Endothelial cell of umbilical vein (primary cell): ENCODE results near the gene MALRD1. TPM values are rescaled to one million over a fixed set of nuclear protein-coding genes. Genes with fewer than 3 reads are reported as not detected.

ENCODE experiments used
- BruUV-seq: library from RNA; stranded (reverse); fragments of 400-500 nt; replicated peaks from 2 replicates; lab custom pipeline; 2021; lab: Mats Ljungman, UMichigan
- CTCF ChIA-PET: fragments of 300-600, 350-600 bp; sonication (Branson Sonifier 250); formaldehyde crosslinking; loops from one replicate; lab custom pipeline; 2021; ENCODE audit warnings: antibody characterized with exemption, inconsistent platforms; lab: Charles Lee
- POLR2A ChIA-PET: fragments of 300-600, 350-600 bp; sonication (Branson Sonifier 250); formaldehyde crosslinking; loops from one replicate; lab custom pipeline; 2021; ENCODE audit warnings: antibody characterized with exemption, inconsistent platforms; lab: Charles Lee
- DNase-seq: peaks from one replicate; pipeline ENCODE4 v3.0.0-alpha.2; 2011; ENCODE audit warnings: low read depth, low spot score
- FAIRE-seq: peaks from 2 replicates; lab custom pipeline; 2011; peaks lifted over from hg19 to GRCh38; lab: Jason Lieb, UNC
- H2AFZ ChIP-seq: 2 replicates; pipeline ENCODE4 v1.6.0; 2012; ENCODE audit warnings: low read depth, low read length, control low read depth, inconsistent platforms
- H3K27ac ChIP-seq: 2 replicates; pipeline ENCODE4 v1.5.1; 2011; ENCODE audit warnings: low read depth, mild to moderate bottlenecking, control low read depth, low read length, moderate library complexity; ENCODE audit not compliant: insufficient read depth
- H3K27me3 ChIP-seq, 2 experiments: 2 replicates each; pipeline versions ENCODE4 v1.6.0 to v1.6.1; 2011; ENCODE audit warnings: low read length in 2 of 2, mixed read lengths in 1 of 2; ENCODE audit not compliant: control insufficient read depth in 2 of 2, insufficient read depth in 2 of 2
- H3K36me3 ChIP-seq, 2 experiments: 2 replicates in 1 of 2; 3 replicates in 1 of 2; pipeline ENCODE4 v1.5.1; 2011; ENCODE audit warnings: low read length in 2 of 2, mild to moderate bottlenecking in 1 of 2, moderate library complexity in 1 of 2; ENCODE audit not compliant: control insufficient read depth in 2 of 2, insufficient read depth in 2 of 2; ENCODE audit errors: extremely low read depth in 1 of 2
- H3K4me1 ChIP-seq: 3 replicates; pipeline ENCODE4 v1.5.1; 2011; ENCODE audit warnings: mild to moderate bottlenecking, low read length; ENCODE audit not compliant: control insufficient read depth, insufficient read depth; ENCODE audit errors: extremely low read depth
- H3K4me2 ChIP-seq: 2 replicates; pipeline ENCODE4 v1.6.1; 2011; ENCODE audit warnings: low read length, control low read depth, mixed read lengths; ENCODE audit not compliant: insufficient read depth
- H3K4me3 ChIP-seq, 3 experiments: fragments of 200-600 bp in 1 of 3; sonication (generic), shearing (Covaris generic) in 1 of 3; replicated peaks in 1 of 3; 2 replicates each; pipeline ENCODE4 v1.5.1; 2011 to 2016; ENCODE audit warnings: control low read depth in 3 of 3, low read length in 3 of 3, mild to moderate bottlenecking in 2 of 3, inconsistent platforms in 1 of 3, low read depth in 1 of 3, moderate library complexity in 1 of 3; ENCODE audit not compliant: insufficient read depth in 1 of 3
- H3K79me2 ChIP-seq: 2 replicates; pipeline ENCODE4 v1.6.0; 2012; ENCODE audit warnings: low read length, inconsistent platforms; ENCODE audit not compliant: control insufficient read depth, insufficient read depth
- H3K9ac ChIP-seq: replicated peaks from 2 replicates; pipeline ENCODE3; 2011; ENCODE audit warnings: low read length, control low read depth; ENCODE audit not compliant: insufficient read depth; ENCODE audit errors: extremely low read depth
- H3K9me1 ChIP-seq: replicated peaks from 3 replicates; pipeline ENCODE4 v1.6.0; 2011; ENCODE audit warnings: mild to moderate bottlenecking, low read length; ENCODE audit not compliant: control insufficient read depth, insufficient read depth; ENCODE audit errors: extremely low read depth
- H3K9me3 ChIP-seq: replicated peaks from 2 replicates; pipeline ENCODE4 v1.5.1; 2012; ENCODE audit warnings: low read length, inconsistent platforms; ENCODE audit not compliant: control insufficient read depth, insufficient read depth
- H4K20me1 ChIP-seq: replicated peaks from 2 replicates; pipeline ENCODE3; 2011; ENCODE audit warnings: mild to moderate bottlenecking, low read length; ENCODE audit not compliant: control insufficient read depth, insufficient read depth; ENCODE audit errors: extremely low read depth
- CTCF ChIP-seq, 2 donors: IDR thresholded peaks; 1 replicate in 1 of 2; 2 replicates in 1 of 2; pipeline ENCODE4 v1.5.1; 2011; ENCODE audit warnings: low read length in 2 of 2, mild to moderate bottlenecking in 2 of 2, moderate library complexity in 2 of 2, control low read depth in 1 of 2, inconsistent platforms in 1 of 2, low read depth in 1 of 2; ENCODE audit not compliant: insufficient read depth in 1 of 2; ENCODE audit errors: extremely low read depth in 1 of 2
- EZH2 ChIP-seq: IDR thresholded peaks from 2 replicates; pipeline ENCODE4 v1.6.1; 2012; ENCODE audit warnings: borderline replicate concordance, low read depth, mild to moderate bottlenecking, moderate library complexity, low read length, inconsistent platforms; ENCODE audit not compliant: severe bottlenecking
- FOS ChIP-seq: IDR thresholded peaks from 2 replicates; pipeline ENCODE4 v1.6.1; 2011; ENCODE audit warnings: mild to moderate bottlenecking, low read length, moderate library complexity, borderline replicate concordance; ENCODE audit not compliant: insufficient read depth
- GATA2 ChIP-seq: IDR thresholded peaks from 2 replicates; pipeline ENCODE4 v1.7.0; 2011; ENCODE audit warnings: low read depth, mild to moderate bottlenecking, moderate library complexity, mixed read lengths, low read length; ENCODE audit not compliant: insufficient read length, insufficient read depth
- JUN ChIP-seq: IDR thresholded peaks from 2 replicates; pipeline ENCODE4 v1.6.1; 2011; ENCODE audit warnings: borderline replicate concordance, low read depth; ENCODE audit not compliant: insufficient read length, insufficient read depth
- MAX ChIP-seq: IDR thresholded peaks from 2 replicates; pipeline ENCODE4 v1.6.1; 2011; ENCODE audit not compliant: insufficient read depth, insufficient read length
- MYC ChIP-seq: IDR thresholded peaks from one replicate; pipeline ENCODE4 v1.6.1; 2011; ENCODE audit warnings: mild to moderate bottlenecking, low read depth, low read length
- POLR2A ChIP-seq: IDR thresholded peaks from 2 replicates; pipeline ENCODE4 v1.6.1; 2012; ENCODE audit warnings: low read depth, mild to moderate bottlenecking, control low read depth, low read length
- POLR2AphosphoS5 ChIP-seq: IDR thresholded peaks from 2 replicates; pipeline ENCODE4 v1.6.1; 2012; ENCODE audit warnings: low read depth, mild to moderate bottlenecking, control low read depth, low read length, moderate library complexity; ENCODE audit not compliant: insufficient read depth
- dilution Hi-C: fragments of 300-500 bp; cut with MboI; formaldehyde crosslinking; loops from one replicate; pipeline ENCODE4 v1.15.0; 2019; ENCODE audit warnings: low sequenced_read_pairs; ENCODE audit not compliant: extremely low pct_ligation_motif_present
- intact Hi-C: fragments of 100-400 bp; cut with micrococcal nuclease; formaldehyde crosslinking; loops from one replicate; pipeline ENCODE4 v1.10.0; 2022
- polyA plus RNA-seq, 4 experiments: library from polyadenylated mRNA; depleted of rRNA in 3 of 4; stranded (reverse) in 3 of 4; unstranded in 1 of 4; fragments of >200 nt; gene quantifications; 2 replicates each; pipeline versions ENCODE4 v1.2.1 to v1.2.3, GENCODE V29; 2011 to 2012; ENCODE audit warnings: missing spikeins in 1 of 4
- total RNA-seq: library from RNA; stranded (reverse); gene quantifications from 2 replicates; pipeline ENCODE4 v1.2.3, GENCODE V29; 2021

MALRD1 gene
- total and polyA plus RNA-seq, 2 donors (not counting 3 experiments of a cell fraction or from before 2014, with no cell fraction given): not detected

- no peak overlapping the region for H2AFZ ChIP-seq
- H3K27me3 ChIP-seq: no peaks in the 10 kb centered on the region
- ChIA-PET CTCF (no interaction called here), POLR2A (no interaction called here)
- H3K27ac ChIP-seq: no peak overlapping the region
- TF ChIP-seq JUN: no peak
- TF ChIP-seq POLR2A: no peak
- TF ChIP-seq MYC: no peak
- no peak for TF ChIP-seq POLR2AphosphoS5
- TF ChIP-seq FOS: no peak
- no peak for TF ChIP-seq MAX
- TF ChIP-seq EZH2: no peak
- TF ChIP-seq CTCF (IDR thresholded peaks at IDR 0.05; ENCODE audit: extremely low read depth in 1 of 2, insufficient read depth in 1 of 2, low read depth in 1 of 2, low read length in 2 of 2): no peak
- TF ChIP-seq GATA2: no peak
- no peaks in the 10 kb centered on the region for H3K4me1 ChIP-seq
- H3K36me3 ChIP-seq: no peaks in the 10 kb centered on the region
- H3K4me2 ChIP-seq: no peak overlapping the region
- H3K9me3 ChIP-seq: peaks cover 4% of the 10 kb centered on the region
- no peak overlapping the region for H3K9ac ChIP-seq
- BruUV-seq: no TSS peak
- DNase-seq: no peak
- H3K79me2 ChIP-seq: no peaks in the 10 kb centered on the region
- no peaks in the 10 kb centered on the region for H3K9me1 ChIP-seq
- dilution Hi-C loops (no loop called here), intact Hi-C loops (no loop called here)
- no peak for FAIRE-seq
- no peak overlapping the region for H3K4me3 ChIP-seq
- no peaks in the 10 kb centered on the region for H4K20me1 ChIP-seq
Measured at GRCh38 chr10:19580691-19581090, 532.1 kb downstream of the MALRD1 start.
